ENCODE measurements around the gene LAMA5. TPM values are rescaled to one million over a fixed set of nuclear protein-coding genes. Genes with fewer than 3 reads are reported as not detected.

Gene LAMA5
- total RNA-seq, 2 experiments from 2014 or later, result 0.38 to 0.91 TPM

- no peaks in the 10 kb centered on the region for H3K9me3 Mint-ChIP-seq
- DNase-seq, result no peak
- H3K4me1 Mint-ChIP-seq, result no peaks in the 10 kb centered on the region
- H3K27ac Mint-ChIP-seq, result no peak overlapping the region
- no peak overlapping the region for H3K4me3 Mint-ChIP-seq
- no peaks in the 10 kb centered on the region for H3K27me3 Mint-ChIP-seq
- H3K36me3 Mint-ChIP-seq, result no peaks in the 10 kb centered on the region
These were observed 47.7 kb downstream of the LAMA5 start for GRCh38 chr20:62319346-62319909.

DNA sequence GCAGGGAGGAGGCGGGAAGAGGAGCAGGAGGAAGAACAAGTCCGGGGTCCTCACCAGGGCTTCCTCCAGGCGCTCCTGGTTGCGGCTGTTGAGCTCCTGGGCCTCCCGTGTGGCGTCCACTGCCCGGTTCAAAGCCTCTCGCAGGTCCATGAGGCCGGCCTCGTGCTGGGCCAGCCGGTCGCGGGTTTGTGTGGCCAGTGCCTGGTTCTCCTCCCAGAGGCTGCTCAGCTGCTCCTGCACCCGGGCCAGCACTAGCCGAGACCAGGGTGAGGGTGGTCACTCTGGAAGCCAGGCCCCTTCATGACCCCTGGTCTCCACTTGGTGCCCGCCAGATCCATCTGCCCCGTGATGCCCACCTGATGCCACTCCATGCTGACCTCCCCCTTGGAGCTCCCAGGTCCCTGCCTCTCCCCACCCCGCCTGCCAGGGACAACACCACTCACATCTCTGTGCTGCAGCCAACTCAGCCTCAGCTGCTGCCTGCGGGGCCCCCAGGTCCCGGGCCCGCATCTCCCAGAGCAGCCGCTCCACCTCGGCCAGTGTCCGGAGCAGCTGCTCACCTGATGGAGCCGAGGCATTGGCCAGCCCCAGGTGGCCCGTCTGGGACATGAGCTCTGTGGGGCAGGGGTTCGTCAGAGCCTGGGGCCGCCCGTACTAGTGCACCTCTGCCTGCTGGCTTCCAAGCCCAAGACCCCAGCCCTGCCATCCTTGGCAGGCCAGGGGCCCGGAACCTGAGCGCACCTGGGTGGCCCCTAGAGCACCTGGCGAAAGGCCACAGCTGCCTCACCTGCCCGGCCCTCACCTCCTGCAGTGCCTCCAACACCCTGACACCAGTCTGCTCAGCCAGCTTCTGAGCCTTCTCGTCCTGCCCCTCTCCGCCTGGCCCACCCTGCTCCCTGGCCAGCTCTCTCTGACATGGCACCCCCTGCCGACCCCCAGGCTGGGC is 48.4 kb downstream of the LAMA5 start:
- no peak overlapping the region for H3K4me3 Mint-ChIP-seq
- no peaks in the 10 kb centered on the region for H3K36me3 Mint-ChIP-seq
- H3K9me3 Mint-ChIP-seq, result no peaks in the 10 kb centered on the region
- no peaks in the 10 kb centered on the region for H3K4me1 Mint-ChIP-seq
- DNase-seq, result peak; percentile 30
- no peaks in the 10 kb centered on the region for H3K27me3 Mint-ChIP-seq
- H3K27ac Mint-ChIP-seq, result no peak overlapping the region

DNA sequence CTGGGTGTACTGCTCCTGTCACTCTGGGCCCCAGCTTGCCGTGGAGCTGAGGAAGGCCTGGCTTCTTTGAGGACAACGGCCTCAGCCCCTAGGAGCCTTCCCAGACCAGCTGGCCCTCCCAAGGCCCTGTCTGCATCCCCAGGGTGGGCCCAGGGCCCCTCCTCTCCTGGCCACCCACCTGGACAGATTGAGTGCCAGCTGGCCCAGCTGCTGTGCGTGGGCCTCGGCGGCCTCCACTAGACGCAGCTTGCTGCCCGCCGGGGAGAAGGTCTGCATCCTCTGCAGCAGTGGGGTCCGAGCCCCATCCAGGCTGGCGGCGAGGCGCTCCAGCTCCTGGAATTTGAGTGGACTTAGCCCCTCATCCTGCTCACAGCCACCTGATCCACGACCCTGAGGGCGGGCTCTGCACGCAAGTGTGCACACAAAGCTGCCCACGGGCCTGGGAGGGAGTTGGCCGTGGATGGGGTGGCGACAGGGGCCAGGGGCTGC is 49.9 kb downstream of the LAMA5 start:
- Mint-ChIP-seq H3K4me1 (no peaks in the 10 kb centered on the region), H3K4me3 (no peak overlapping the region), H3K27me3 (no peaks in the 10 kb centered on the region), H3K9me3 (no peaks in the 10 kb centered on the region), H3K36me3 (no peaks in the 10 kb centered on the region), H3K27ac (no peak overlapping the region)
- DNase-seq, result no peak

- Mint-ChIP-seq H3K4me3 (no peak overlapping the region), H3K4me1 (no peaks in the 10 kb centered on the region), H3K27ac (no peak overlapping the region), H3K27me3 (no peaks in the 10 kb centered on the region), H3K36me3 (no peaks in the 10 kb centered on the region), H3K9me3 (no peaks in the 10 kb centered on the region)
- no peak for DNase-seq
These were observed 50.6 kb downstream of the LAMA5 start for GRCh38 chr20:62316331-62317166.

DNA sequence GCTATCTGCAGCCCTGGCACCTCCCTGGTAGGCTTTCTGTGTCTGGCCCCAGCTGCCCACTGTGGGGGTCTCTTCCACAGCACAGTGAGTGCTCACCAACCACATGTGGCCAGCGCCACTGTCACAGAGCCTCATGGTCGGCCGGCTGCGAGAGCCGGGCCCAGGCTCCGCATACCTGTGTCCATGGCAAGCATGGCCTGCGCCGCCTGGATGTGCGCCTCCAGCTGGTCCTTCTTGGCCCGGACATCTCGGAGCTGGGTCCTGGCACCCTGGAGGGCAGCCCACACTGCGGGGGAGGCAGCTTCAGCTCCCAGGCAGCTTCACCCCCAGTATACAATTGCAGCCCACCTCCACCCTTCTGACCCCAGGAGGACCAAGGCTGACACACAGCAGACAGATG is 51.3 kb downstream of the LAMA5 start:
- H3K36me3 Mint-ChIP-seq, result no peaks in the 10 kb centered on the region
- H3K4me3 Mint-ChIP-seq, result no peak overlapping the region
- H3K27me3 Mint-ChIP-seq, result no peaks in the 10 kb centered on the region
- no peaks in the 10 kb centered on the region for H3K9me3 Mint-ChIP-seq
- no peaks in the 10 kb centered on the region for H3K4me1 Mint-ChIP-seq
- H3K27ac Mint-ChIP-seq, result no peak overlapping the region
- DNase-seq, result no peak

DNA sequence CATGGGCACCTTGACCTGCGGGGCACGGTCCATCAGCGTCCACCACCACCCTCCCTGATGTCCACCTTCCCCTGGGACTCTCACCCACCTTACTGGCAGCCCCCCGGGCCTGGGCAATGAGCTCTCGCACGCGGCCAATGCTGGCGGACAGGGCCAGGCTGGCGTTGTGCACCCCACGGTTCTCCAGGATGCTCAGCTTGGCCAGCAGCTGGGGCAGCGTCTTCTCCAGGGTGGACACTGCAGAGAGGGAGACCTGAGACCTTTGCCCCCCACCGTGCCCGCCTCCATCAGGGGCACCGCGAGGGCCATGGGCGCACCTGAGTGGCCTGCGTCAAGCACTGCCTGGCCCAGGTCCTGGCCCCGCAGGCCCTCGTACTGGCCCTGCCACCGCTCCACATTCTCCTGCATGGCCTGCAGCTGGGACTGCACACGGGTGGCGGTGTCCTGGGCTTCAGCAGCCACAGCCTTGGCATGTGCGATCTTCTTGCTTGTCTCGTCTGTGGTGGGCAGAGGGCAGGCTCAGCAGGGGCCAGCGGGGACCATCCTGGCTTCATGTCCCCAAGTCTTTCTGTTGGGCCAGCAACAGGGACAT is 52.3 kb downstream of the LAMA5 start:
- Mint-ChIP-seq H3K9me3 (no peaks in the 10 kb centered on the region), H3K36me3 (no peaks in the 10 kb centered on the region), H3K4me1 (no peaks in the 10 kb centered on the region), H3K27me3 (no peaks in the 10 kb centered on the region), H3K4me3 (no peak overlapping the region), H3K27ac (no peak overlapping the region)
- DNase-seq, result no peak

- Mint-ChIP-seq H3K4me3 (no peak overlapping the region), H3K4me1 (no peaks in the 10 kb centered on the region), H3K36me3 (no peaks in the 10 kb centered on the region), H3K9me3 (no peaks in the 10 kb centered on the region), H3K27ac (no peak overlapping the region), H3K27me3 (no peaks in the 10 kb centered on the region)
- no peak for DNase-seq
These were observed 52.8 kb downstream of the LAMA5 start for GRCh38 chr20:62314339-62314638.

DNA sequence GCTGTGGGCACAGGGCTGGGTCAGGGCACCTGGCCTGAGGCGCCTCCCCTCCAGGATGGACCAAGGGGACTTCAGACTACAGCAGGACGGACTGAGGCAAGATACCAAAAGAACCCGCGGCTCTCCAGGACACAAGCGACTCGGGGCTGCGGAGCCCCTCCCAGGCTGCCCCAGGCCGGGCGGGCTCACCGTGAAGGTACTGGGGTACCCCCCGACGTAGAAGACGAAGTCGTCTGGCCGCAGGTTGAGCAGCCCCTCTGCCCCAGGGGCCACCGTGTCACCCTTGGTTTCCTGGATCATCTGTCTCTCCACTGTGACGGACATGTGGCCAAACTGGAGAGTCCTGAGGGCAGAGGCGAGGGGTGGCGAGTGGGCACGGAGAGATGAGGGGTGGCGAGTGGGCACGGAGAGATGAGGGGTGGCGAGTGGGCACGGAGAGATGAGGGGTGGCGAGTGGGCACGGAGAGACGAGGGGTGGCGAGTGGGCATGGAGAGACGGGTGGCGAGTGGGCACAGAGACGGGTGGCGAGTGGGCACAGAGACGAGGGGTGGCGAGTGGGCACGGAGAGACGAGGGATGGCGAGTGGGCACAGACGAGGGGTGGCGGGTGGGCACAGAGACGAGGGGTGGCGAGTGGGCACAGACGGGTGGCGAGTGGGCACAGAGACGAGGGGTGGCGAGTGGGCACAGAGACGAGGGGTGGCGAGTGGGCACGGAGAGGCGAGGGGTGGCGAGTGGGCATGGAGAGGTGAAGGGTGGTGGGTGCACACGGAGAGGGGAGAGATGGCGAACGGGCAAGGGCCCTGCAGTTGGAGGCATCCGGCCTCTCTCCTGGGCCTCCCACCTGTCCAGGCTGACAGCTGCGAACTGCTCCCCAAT is 53.4 kb downstream of the LAMA5 start:
- Mint-ChIP-seq H3K27ac (no peak overlapping the region), H3K9me3 (no peaks in the 10 kb centered on the region), H3K4me3 (no peak overlapping the region), H3K36me3 (no peaks in the 10 kb centered on the region), H3K27me3 (no peaks in the 10 kb centered on the region), H3K4me1 (no peaks in the 10 kb centered on the region)
- no peak for DNase-seq

DNA sequence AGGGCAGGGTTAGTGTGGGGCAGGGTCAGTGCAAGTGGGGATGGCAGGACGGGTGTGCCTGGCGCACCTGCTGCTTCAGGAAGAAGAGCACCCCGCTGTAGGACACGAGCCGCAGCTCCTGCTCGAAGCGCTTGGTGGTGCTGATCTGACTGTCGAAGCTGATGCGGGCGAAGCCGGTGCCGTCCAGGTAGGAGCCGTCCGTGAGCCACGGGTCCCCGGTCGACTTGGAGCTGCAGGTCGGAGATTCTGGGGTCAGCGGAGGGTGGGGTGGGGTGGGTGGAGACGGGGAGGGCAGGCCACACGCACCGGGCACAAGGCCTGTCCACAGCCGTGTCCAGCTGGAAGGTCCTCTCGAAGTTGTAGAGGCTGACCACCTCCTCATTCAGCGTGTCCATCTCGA is 54.1 kb downstream of the LAMA5 start:
- H3K4me3 Mint-ChIP-seq, result no peak overlapping the region
- H3K4me1 Mint-ChIP-seq, result no peaks in the 10 kb centered on the region
- no peaks in the 10 kb centered on the region for H3K9me3 Mint-ChIP-seq
- no peaks in the 10 kb centered on the region for H3K27me3 Mint-ChIP-seq
- no peak overlapping the region for H3K27ac Mint-ChIP-seq
- no peak for DNase-seq
- no peaks in the 10 kb centered on the region for H3K36me3 Mint-ChIP-seq

DNA sequence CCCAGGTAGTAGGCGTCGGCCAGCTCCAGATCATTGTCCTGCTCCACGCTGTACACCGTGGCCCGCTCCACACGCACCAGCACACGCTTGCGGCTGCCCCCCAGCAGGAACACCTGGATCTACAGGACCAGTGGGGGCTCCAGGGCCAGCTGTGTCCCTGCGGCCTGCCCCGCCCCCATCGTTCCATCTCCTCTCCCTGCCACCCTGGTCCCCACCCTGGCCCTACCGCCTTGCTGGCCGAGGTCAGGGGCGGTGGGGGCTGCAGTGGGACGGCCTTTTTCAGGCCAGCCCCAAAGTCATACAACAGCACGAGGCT is 54.5 kb downstream of the LAMA5 start:
- Mint-ChIP-seq H3K36me3 (no peaks in the 10 kb centered on the region), H3K27me3 (no peaks in the 10 kb centered on the region), H3K4me3 (no peak overlapping the region), H3K9me3 (no peaks in the 10 kb centered on the region), H3K4me1 (no peaks in the 10 kb centered on the region), H3K27ac (no peak overlapping the region)
- DNase-seq, result no peak

DNA sequence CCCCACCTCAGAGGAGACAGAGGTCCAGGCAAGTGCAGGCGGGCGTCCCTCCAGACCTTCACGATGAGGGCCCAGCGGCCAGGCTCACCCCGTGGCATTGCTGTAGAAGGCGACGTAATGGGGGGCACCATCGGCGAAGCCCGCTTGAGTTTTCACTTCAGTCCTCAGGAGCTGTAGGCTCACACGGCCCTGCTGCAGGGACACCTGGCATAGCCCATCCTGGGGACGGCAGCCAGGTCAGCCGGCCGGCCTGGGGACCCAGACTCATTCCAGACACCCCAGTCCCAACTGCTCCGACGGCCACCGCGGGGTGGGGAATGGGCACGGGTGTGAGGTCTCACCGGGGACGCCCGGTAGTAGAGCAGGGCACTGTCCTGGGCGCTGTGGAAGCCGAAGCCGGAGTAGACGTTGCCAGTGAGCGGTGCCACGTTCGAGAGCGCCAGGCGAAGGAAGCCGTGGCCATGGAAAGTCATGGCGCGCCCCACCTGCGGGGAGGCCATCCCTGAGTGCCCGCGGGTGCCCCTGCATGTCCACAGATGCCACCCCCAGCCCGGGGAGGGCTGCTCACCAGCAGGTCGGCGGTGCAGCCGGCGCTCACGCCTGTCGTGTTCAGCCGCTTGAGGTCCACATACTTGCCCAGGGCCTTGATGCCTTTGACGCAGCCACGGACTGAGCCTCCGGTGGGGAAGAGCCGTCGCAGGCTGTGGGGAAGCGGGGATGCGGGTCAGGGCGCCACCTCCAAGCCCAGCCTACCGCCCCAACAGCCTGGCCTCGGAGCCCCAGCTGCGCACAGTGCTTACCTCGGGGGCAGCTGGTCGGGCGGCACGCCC is 55.1 kb downstream of the LAMA5 start:
- Mint-ChIP-seq H3K27me3 (no peaks in the 10 kb centered on the region), H3K4me1 (no peaks in the 10 kb centered on the region), H3K27ac (no peak overlapping the region), H3K9me3 (no peaks in the 10 kb centered on the region), H3K4me3 (no peak overlapping the region), H3K36me3 (no peaks in the 10 kb centered on the region)
- DNase-seq, result no peak

DNA sequence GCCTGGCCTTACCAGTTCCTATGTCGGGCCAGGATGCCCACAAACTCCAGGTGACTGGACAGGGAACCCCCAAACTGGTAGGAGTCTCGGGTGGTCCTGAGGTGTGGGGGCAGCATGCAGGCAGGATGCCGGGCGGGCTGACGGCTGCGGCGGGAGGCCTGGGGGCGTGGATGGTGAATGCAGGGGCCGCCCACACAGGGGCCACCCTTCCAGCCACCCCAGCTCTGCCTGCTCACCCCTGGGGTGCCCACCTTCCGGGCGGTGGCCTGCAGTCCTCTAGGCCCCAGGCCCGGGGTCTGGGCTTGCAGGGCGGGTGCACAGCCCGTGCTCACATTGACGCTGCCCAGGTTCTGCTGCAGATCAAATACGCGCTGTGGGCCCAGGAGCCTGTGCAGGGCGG is 56.0 kb downstream of the LAMA5 start:
- no peak for DNase-seq
- no peaks in the 10 kb centered on the region for H3K27me3 Mint-ChIP-seq

DNA sequence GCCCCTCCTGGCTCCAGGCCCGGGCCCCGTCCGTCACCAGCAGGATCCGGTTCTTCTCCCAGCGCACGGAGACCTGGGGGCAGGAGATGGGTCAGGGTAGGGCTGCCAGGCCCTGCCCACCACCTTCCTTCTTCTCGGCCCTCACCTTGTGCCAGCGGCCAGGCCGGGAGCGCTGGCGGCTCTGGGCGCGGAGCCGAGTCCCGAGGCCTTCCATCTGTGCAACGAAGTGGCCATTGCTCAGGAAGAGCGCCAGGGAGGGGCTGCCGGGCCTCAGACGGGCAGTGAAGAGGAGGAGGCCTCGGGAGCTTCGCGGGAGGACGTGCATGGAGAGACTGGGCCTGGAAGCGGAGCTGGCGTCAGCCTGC is 56.4 kb downstream of the LAMA5 start:
- Mint-ChIP-seq H3K4me3 (no peak overlapping the region), H3K36me3 (no peaks in the 10 kb centered on the region), H3K4me1 (no peaks in the 10 kb centered on the region), H3K27ac (no peak overlapping the region), H3K9me3 (no peaks in the 10 kb centered on the region), H3K27me3 (no peaks in the 10 kb centered on the region)
- DNase-seq, result no peak

More for the DNA sequence above, 56.0 kb downstream of the LAMA5 start:
- no peak overlapping the region for H3K4me3 Mint-ChIP-seq
- no peak overlapping the region for H3K27ac Mint-ChIP-seq
- no peaks in the 10 kb centered on the region for H3K4me1 Mint-ChIP-seq
- H3K36me3 Mint-ChIP-seq, result no peaks in the 10 kb centered on the region
- H3K9me3 Mint-ChIP-seq, result no peaks in the 10 kb centered on the region

All from activated naive CD8-positive, alpha-beta T cell treated with anti-CD3 and anti-CD28 coated beads for 36 hours (primary cell).